HG03469 (cell line): ENCODE results near the gene CD28.
"Not testable (repeated sequence)": the region's sequence is repeated elsewhere in the genome, so short reads cannot be mapped to it uniquely, and the experiment has no call there.

Experiments
- ATAC-seq: cut with Tn5 transposase; IDR thresholded peaks from one replicate; pipeline ENCODE4 v1.9.1; 2021; ENCODE audit warnings: mild to moderate bottlenecking, moderate library complexity, moderate number of reproducible peaks; ENCODE audit not compliant: unreplicated experiment

CD28 gene

DNA sequence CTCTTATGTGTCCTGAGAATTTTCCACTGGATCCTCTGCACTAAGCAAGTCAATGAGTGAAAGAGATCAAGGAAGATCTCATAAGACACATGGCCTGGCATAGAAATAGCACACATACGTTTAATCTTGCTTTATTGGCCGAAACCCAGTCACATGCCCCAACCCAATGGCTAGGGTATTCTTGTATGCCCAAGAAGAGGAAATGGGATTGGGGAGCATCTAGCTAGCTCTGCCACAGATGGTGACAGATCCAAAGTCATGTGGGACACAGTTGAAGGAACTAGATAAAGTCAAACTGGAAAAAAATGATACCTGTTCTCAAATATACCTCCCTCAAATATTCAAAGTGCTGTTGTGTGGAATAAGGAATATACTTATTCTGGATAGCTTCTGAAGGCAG lies 74.7 kb downstream of the CD28 start:
- ATAC-seq = no peak

DNA sequence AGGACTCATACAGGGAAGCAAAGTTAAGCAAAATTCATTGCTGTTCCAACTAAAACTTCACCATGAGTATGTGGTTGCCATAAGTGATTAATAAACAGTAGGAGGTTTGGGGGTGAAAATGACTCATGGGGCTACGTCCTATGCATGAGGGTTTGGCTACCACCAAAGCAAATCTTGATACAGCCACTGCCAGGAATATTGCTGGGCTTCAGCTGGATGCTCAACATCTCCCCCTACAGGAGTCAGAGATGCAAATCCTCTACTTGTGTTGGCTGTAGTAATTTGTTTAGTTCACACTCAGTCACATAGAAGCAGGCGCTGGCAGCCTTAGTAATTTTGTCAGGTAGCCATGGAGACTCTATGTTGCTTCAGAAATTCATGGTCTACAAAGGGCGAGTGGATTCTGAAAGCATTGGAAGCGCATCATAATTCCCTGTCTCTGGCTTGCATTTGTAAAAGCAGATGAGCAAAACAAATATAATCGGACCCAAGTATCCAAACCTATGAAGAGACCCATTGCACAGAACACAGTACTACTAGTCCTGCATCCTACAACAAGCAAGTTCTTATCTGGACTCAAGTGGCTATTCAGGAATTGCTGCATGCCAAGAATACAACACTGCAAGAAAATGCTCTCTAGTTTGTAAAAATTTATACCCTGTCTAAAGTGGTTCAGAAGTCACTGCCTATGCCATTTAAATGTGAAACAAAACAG lies 76.0 kb downstream of the CD28 start:
- ATAC-seq = no peak

DNA sequence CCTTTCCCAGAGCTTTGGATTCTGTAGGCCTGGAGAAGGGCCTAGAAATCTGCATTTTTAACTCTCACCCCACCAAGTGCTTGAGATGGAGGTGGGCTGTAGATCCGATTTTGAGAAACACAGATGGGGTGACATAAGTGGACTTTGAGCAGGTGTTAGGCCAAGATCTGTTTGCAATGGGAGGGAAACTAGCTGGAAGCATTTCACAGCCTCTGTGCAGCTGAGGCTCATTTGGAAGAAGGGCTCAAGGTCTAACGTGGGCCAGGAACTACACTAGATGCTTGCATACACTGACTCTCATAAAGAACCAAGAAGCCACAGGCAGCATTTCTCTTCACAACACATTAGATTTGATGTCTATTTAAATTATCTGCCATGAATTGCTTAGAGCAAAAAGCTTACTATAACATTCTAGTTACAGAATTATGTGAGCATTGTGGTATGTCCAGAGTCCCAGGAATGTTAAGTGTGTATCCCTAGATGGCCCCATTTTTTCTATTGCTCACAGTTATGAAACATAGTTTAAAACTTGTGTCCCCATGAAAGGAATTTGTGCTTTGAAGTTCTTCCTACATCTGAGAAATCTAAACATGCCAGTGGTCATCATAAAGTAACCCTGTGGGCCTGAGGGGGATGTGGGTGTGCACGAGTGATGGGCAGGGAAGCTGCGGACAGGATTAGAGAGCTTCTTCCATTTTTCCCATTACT lies 77.2 kb downstream of the CD28 start:
- no peak for ATAC-seq

DNA sequence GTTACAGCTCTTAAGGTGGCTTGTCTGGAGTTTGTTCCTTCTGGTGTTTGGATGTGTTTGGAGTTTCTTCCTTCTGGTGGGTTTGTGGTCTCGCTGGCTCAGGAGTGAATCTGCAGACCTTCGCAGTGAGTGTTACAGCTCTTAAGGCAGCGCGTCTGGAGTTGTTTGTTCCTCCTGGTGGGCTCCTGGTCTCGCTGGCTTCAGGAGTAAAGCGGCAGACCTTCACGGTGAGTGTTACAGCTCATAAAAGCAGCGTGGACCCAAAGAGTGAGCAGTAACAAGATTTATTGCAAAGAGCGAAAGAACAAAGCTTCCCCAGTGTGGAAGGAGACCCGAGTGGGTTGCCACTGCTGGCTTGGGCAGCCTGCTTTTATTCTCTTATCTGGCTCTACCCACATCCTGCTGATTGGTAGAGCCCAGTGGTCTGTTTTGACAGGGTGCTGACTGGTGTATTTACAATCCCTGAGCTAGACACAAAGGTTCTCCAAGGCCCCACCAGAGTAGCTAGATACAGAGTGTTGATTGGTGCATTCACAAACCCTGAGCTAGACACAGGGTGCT lies 78.4 kb downstream of the CD28 start:
- ATAC-seq = not testable (repeated sequence)

DNA sequence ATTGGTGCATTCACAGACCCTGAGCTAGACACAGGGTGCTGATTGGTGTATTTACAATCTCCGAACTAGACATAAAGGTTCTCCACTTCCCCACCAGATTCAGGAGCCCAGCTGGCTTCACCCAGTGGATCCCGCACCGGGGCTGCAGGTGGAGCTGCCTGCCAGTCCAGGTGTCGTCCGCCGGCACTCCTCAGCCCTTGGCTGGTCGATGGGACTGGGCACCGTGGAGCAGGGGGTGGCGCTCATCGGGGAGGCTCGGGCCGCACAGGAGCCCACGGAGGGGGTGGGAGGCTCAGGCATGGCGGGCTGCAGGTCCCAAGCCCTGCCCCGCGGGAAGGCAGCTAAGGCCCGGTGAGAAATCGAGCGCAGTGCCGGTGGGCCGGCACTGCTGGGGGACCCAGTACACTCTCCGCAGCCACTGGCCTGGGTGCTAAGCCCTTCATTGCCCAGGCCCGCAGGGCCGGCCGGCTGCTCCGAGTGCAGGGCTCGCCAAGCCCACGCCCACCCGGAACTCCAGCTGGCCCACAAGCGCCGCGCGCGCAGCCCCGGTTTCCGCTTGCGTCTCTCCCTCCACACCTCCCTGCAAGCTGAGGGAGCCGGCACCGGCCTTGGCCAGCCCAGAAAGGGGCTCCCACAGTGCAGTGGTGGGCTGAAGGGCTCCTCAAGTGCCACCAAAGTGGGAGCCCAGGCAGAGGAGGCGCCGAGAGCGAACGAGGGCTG lies 79.1 kb downstream of the CD28 start:
- ATAC-seq = not testable (repeated sequence)

DNA sequence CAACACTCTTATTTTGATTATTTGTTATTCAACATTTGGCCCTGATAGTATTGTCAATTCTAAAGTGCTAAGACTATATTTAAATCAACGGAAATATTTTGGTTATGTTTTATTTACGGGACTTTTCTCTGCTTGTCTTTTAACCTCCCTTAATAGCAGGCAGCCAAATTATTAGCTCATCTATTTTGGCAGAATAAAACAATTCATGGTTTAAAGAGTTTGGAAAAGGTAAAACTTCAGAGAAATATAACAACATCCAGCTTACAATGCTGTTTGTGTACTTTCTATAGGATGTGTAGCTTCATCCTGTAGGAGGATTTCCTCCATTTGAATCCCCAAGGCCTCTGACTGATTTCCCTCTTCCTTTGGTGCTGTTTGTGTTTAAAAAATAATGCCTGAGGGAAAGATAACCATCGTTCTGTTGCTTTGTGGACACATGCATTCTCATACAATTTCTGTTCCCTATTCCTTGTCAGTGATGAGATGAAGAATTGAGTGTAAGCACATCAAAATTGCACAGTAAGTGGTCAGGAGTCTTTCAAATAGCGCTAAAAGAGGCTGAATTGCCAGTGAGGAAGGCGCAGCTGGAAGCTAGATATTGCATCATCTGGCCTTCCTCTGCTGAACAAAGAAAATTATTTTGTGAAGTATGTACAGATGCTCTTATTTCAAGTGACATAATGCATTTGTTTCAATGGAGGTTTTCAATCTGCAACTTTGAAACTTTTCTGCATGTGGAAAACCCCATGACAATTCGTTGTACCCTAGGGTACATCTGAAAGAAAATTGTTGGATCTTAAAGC lies 80.3 kb downstream of the CD28 start:
- no peak for ATAC-seq

DNA sequence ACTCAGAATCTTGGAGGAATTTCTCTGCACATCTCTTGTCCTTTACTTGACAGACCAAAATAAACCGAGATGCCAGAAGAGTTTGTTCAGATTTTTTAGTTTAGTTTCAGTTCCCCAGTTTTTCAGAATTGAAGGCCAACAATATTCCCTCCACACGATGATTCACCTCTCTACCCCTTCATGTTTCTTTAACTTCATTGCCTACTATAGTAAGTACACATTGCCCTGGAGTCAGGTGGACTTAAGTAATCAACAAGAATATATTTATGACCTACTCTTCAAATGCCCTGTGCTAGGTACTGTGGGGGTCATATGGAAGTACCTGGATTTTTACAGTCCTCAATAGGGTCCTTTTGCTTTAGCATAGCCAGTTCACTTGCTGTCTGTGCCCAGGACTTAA lies 81.5 kb downstream of the CD28 start:
- ATAC-seq = no peak
